Glutamatergic neuron (in vitro differentiated cells): ENCODE measurements around the gene SMAD9. TPM values are rescaled to one million over a fixed set of nuclear protein-coding genes. Genes with fewer than 3 reads are reported as not detected.

ENCODE experiments used
- DNase-seq: peaks from one replicate; pipeline ENCODE4 v3.0.0; 2022
- H3K27ac Mint-ChIP-seq: one replicate; pipeline ENCODE4 v1.8.0; 2020; ENCODE audit warnings: mild to moderate bottlenecking, mixed read lengths, inconsistent platforms; ENCODE audit not compliant: unreplicated experiment
- H3K27me3 Mint-ChIP-seq: one replicate; pipeline ENCODE4 v1.8.0; 2020; ENCODE audit warnings: mild to moderate bottlenecking, moderate library complexity, mixed read lengths, inconsistent platforms; ENCODE audit not compliant: unreplicated experiment
- H3K36me3 Mint-ChIP-seq: one replicate; pipeline ENCODE4 v1.8.0; 2020; ENCODE audit warnings: mild to moderate bottlenecking, mixed read lengths, inconsistent platforms; ENCODE audit not compliant: unreplicated experiment
- H3K4me1 Mint-ChIP-seq: one replicate; pipeline ENCODE4 v1.8.0; 2020; ENCODE audit warnings: mild to moderate bottlenecking, low read depth, mixed read lengths, inconsistent platforms; ENCODE audit not compliant: unreplicated experiment
- H3K4me3 Mint-ChIP-seq: one replicate; pipeline ENCODE4 v1.8.0; 2020; ENCODE audit warnings: mild to moderate bottlenecking, mixed read lengths, inconsistent platforms; ENCODE audit not compliant: unreplicated experiment
- H3K9me3 Mint-ChIP-seq: one replicate; pipeline ENCODE4 v1.8.0; 2020; ENCODE audit warnings: mild to moderate bottlenecking, moderate library complexity, mixed read lengths, inconsistent platforms; ENCODE audit not compliant: unreplicated experiment
- CTCF ChIP-seq: fragments of 200-600 bp; sonication (generic); IDR thresholded peaks from one replicate; pipeline ENCODE4 v1.5.0; 2021; ENCODE audit not compliant: partially characterized antibody, unreplicated experiment
- total RNA-seq: library from RNA; stranded (reverse); fragmentation: NEBNext Ultra II Directional; extraction: Animal tissue kit (Norgen Biotek cat#: 25700); gene quantifications from one replicate; pipeline ENCODE4 v1.2.1, GENCODE V29; 2021; ENCODE audit not compliant: unreplicated experiment

The SMAD9 gene
- total RNA-seq, 1 donor from 2014 or later, result 43.6 TPM

GRCh38 chr13:36950920-36951319, 30.9 kb upstream of the SMAD9 start:
- H3K9me3 Mint-ChIP-seq, result no peaks in the 10 kb centered on the region
- no peak for TF ChIP-seq CTCF
- peaks cover 5% of the 10 kb centered on the region for H3K4me1 Mint-ChIP-seq
- H3K27me3 Mint-ChIP-seq, result no peaks in the 10 kb centered on the region
- no peaks in the 10 kb centered on the region for H3K36me3 Mint-ChIP-seq
- no peak overlapping the region for H3K27ac Mint-ChIP-seq
- H3K4me3 Mint-ChIP-seq, result no peak overlapping the region
- no peak for DNase-seq

- no peak for TF ChIP-seq CTCF
- no peak overlapping the region for H3K4me3 Mint-ChIP-seq
- no peak for DNase-seq
- H3K27ac Mint-ChIP-seq, result no peak overlapping the region
- H3K9me3 Mint-ChIP-seq, result no peaks in the 10 kb centered on the region
- peaks cover 5% of the 10 kb centered on the region for H3K4me1 Mint-ChIP-seq
- no peaks in the 10 kb centered on the region for H3K27me3 Mint-ChIP-seq
- no peaks in the 10 kb centered on the region for H3K36me3 Mint-ChIP-seq
Measured at GRCh38 chr13:36950330-36950729, 30.3 kb upstream of the SMAD9 start.

GRCh38 chr13:36945078-36945477, 25.0 kb upstream of the SMAD9 start:
- Mint-ChIP-seq H3K27me3 (no peaks in the 10 kb centered on the region), H3K36me3 (no peaks in the 10 kb centered on the region), H3K27ac (no peak overlapping the region), H3K4me3 (no peak overlapping the region), H3K4me1 (no peaks in the 10 kb centered on the region), H3K9me3 (no peaks in the 10 kb centered on the region)
- TF ChIP-seq CTCF, result no peak
- DNase-seq, result no peak

GRCh38 chr13:36925603-36926002, 5.6 kb upstream of the SMAD9 start:
- H3K27ac Mint-ChIP-seq, result no peak overlapping the region
- no peak for DNase-seq
- H3K4me1 Mint-ChIP-seq, result peaks cover 2% of the 10 kb centered on the region
- H3K4me3 Mint-ChIP-seq, result no peak overlapping the region
- peaks cover 5% of the 10 kb centered on the region for H3K27me3 Mint-ChIP-seq
- no peaks in the 10 kb centered on the region for H3K36me3 Mint-ChIP-seq
- no peak for TF ChIP-seq CTCF
- H3K9me3 Mint-ChIP-seq, result peaks cover 3% of the 10 kb centered on the region

- DNase-seq, result no peak
- Mint-ChIP-seq H3K36me3 (no peaks in the 10 kb centered on the region), H3K27me3 (peaks cover 7% of the 10 kb centered on the region), H3K4me3 (no peak overlapping the region), H3K4me1 (peaks cover 2% of the 10 kb centered on the region), H3K27ac (no peak overlapping the region), H3K9me3 (peaks cover 7% of the 10 kb centered on the region)
- TF ChIP-seq CTCF, result no peak
Measured at GRCh38 chr13:36924001-36924400, 4.0 kb upstream of the SMAD9 start.
